HG03442 (cell line): ENCODE measurements around the gene CHCHD3.
A peak's percentile ranks its signal among the peaks of the same experiment; 100 is the strongest.

Source experiments
- ATAC-seq: cut with Tn5 transposase; IDR thresholded peaks from one replicate; pipeline ENCODE4 v1.9.1; 2021; ENCODE audit warnings: mild to moderate bottlenecking, moderate library complexity; ENCODE audit not compliant: unreplicated experiment

The CHCHD3 gene

GRCh38 chr7:132871419-132871818 lies 210.5 kb downstream of the CHCHD3 start:
- ATAC-seq: peak; percentile 71

GRCh38 chr7:132869166-132869861 lies 212.6 kb downstream of the CHCHD3 start:
- ATAC-seq: no peak

GRCh38 chr7:132866551-132866950 lies 215.3 kb downstream of the CHCHD3 start:
- no peak for ATAC-seq

DNA sequence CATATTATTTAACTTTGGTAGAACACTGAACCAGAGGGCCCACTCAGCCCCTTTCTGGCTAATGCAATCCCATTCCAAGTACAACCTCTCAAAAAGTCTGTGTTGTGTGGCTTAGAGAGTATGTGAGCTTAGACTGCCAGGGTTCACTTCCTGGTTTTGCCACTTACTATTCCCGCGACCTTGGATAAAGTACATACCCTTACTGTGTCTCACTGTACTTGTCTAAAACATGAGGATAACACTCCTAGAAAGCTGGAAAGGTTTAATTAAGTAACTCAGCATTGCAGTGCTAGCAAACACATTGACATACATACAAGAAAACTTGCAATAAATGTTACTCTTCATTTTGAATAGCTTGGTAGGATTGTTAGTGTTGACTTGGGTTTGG lies 215.8 kb downstream of the CHCHD3 start:
- ATAC-seq: no peak

DNA sequence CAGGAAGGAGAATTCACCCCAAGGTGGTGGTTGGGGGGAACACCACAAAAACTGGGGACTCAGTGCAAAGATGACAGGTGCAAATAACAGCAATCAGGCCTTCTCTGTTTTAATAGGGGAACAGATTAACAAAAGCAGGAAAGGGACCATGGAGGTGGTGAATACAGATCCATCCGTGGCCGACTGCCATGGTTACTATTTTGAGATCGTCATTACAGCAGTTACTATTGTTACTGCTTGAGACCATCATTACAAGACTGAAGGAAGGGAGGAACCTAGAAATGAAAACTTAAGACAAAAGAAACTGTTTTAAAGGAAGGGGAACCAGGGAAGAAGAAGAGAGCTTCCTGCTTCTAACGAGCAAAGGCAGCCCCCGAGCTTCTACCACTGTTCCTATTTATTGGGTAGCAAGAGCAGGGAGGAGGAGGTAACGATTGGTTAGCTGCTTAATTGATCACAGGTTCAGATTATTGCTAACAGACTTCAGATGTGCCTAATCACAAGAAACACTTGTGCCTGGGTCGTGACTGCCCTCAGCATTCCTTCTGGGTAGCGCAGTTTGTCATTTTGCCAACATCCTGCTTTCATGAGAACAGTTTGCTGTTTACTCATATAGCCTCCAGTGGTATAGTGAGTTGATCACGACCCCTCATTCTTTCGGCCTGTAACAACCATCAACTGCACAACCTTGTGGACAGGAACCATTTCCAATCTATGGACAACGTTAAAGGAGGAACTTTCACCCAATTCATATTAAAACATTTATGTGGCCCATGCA lies 216.3 kb downstream of the CHCHD3 start:
- no peak for ATAC-seq

GRCh38 chr7:132861940-132862554 lies 219.8 kb downstream of the CHCHD3 start:
- ATAC-seq: no peak

DNA sequence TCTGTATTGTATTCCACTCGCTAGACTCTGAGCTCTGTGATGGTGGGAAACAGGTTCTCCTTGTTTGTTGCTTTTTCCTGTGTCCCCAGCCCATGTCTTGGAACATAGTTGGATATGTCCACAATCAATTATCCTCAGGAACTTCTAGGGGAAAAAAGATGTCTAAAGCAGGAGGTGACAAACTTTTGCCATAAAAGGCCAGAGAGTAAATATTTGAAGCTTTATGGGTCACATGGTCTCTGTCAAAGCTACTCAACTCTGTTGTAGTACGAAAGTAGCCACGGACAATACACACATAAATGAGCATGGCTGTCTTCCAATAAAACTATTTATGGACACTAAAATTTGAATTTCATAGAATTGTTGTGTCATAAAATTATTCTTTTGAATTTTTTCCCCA lies 220.5 kb downstream of the CHCHD3 start:
- ATAC-seq: no peak

DNA sequence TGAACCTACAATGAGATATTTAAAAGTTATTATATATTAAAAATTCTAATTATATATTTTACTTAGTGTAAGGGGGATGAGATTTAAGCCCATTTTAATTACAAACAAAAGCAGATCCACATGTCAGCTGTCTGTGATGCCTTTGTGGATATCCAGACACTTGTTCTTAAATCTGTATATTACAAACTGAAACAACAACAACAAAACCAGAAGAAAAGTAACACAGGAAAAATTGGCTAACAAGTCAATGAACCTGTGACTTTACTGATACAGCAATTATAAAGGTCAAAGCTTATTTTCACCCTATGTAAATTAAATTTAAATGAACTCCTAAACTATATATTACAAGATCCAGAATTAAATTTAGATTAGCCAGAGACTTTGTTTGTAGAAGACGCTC lies 222.7 kb downstream of the CHCHD3 start:
- ATAC-seq: no peak

- ATAC-seq: no peak
Observed at GRCh38 chr7:132858760-132859159, 223.1 kb downstream of the CHCHD3 start.

DNA sequence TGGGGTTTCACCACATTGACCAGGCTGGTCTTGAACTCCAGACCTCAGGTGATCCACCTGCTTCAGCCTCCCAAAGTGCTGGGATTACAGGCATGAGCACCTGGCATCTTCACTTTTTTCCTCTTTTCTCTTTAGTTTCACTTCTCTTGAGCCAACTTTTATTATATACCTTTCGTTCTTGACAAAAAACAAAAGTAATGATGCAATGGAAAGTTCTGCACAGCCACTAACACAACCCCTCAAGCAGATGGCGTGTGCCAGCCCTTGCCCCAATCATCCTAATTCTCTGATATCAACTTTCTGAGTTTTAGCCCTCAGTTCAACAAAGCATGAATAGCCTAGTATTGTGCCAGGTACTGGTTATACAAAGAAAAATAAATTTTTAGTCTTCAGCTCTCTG lies 223.6 kb downstream of the CHCHD3 start:
- no peak for ATAC-seq

- ATAC-seq: no peak
Observed at GRCh38 chr7:132857703-132858102, 224.2 kb downstream of the CHCHD3 start.

DNA sequence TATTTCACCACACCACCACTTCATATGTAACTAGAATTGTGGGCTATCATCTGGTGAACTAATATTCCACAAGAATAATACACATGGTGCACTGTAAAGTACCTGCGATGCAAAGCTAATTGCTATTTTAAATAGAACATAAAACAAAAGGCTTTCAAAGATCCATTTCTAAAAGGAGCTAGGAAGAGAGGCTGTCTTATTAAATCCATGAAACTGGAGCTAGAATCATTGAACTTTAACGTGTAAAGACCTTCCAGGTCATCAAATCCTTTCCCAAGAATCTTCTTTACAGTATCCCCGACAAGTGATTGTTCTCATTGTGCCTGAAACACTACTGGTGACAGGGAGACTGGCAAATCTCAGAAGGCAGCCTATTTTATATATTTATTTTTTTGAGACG lies 224.9 kb downstream of the CHCHD3 start:
- no peak for ATAC-seq

DNA sequence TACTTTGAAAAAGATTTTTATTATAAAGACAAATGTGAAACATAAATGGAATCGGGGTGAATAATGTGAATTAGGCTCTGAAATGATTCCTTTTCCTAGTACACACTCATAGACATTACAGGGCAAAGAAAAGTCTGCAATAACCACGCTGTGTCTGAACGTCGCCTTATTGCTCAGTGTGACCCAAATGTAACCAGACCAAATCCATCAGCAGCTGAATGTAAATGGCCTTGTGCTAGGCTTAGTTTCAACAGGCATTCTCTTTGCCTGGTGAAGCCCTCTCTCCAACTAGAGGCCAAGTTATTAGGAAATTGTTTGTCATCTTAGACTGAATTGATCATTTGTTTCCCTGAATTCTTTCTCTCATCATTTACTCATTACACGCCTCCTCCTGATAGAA lies 225.5 kb downstream of the CHCHD3 start:
- no peak for ATAC-seq

DNA sequence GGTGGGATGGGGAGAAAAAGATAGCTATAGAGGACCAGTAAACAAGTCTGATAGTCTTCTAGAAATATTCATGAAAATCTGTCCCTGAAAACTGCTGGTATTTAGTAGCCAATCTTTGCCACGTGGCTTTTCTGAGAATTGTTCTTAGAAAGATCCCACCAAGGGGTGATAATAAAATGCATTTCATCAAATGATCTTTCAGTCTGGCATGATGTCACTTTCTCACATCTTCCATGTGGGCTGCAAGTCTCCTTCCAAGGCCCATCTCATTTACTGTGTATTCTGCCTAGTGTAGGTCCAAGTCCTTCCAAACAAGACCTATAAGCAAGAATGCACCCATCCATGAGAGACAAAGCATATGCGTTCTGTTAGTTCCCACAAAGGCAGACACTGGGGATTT lies 226.0 kb downstream of the CHCHD3 start:
- no peak for ATAC-seq

GRCh38 chr7:132854238-132854637 lies 227.7 kb downstream of the CHCHD3 start:
- ATAC-seq: no peak

DNA sequence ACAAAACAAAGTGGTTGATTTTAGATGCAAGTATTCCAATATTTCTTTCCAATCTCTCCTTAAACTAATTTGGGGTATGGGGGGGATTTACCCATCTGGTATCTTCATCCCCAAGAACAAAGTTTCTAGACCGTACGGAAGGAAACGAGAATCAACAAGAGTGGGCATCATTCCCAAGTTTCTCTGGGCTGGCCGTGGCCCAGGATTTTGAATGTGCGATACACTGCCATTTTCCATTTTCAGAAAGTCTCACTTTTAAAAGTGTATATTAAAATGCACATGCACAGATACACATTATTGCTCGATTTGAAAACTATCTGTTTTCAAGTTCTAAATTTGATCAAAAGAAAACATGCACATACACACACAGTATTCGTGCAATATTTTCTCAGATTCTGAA lies 234.5 kb downstream of the CHCHD3 start:
- no peak for ATAC-seq

GRCh38 chr7:132846086-132846485 lies 235.8 kb downstream of the CHCHD3 start:
- ATAC-seq: no peak

GRCh38 chr7:132842478-132842877 lies 239.4 kb downstream of the CHCHD3 start:
- ATAC-seq: no peak

GRCh38 chr7:132840199-132840598 lies 241.7 kb downstream of the CHCHD3 start:
- no peak for ATAC-seq

- ATAC-seq: no peak
Observed at GRCh38 chr7:132838313-132838712, 243.6 kb downstream of the CHCHD3 start.

GRCh38 chr7:132837529-132837928 lies 244.4 kb downstream of the CHCHD3 start:
- ATAC-seq: no peak

DNA sequence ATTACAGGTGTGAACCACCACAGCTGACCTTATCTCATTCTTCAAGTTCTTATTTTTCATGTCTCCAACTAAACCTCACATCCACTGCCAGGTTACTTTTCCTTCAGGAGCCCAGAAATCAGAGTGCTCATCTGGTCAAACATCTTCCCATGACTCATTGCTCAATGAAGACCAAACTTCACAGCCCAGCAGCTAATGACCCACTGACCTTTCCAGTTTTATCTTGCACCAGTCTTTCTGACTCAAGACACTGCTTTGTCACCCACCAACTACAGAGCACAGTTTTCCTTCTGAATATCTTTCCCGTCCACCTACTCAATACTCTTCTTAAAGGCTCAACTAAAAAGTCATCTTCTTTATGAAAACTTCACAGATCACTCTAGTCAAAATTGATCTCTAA lies 245.1 kb downstream of the CHCHD3 start:
- no peak for ATAC-seq
